ENCODE data around the gene VARS2.
"Not testable (repeated sequence)": the region's sequence is repeated elsewhere in the genome, so short reads cannot be mapped to it uniquely, and the experiment has no call there.

The VARS2 gene

GRCh38 chr6:30966154-30966553 is 52.1 kb downstream of the VARS2 start:
- no peak for DNase-seq

GRCh38 chr6:30969171-30969570 is 55.1 kb downstream of the VARS2 start:
- not testable (repeated sequence) for DNase-seq

GRCh38 chr6:30970946-30971345 is 56.9 kb downstream of the VARS2 start:
- no peak for DNase-seq

- DNase-seq, result no peak
Observed at GRCh38 chr6:30972816-30973215, 58.8 kb downstream of the VARS2 start.

- no peak for DNase-seq
Observed at GRCh38 chr6:30974490-30975252, 60.6 kb downstream of the VARS2 start.
